ENCODE results near the gene LRRC3. TPM values are rescaled to one million over a fixed set of nuclear protein-coding genes. Genes with fewer than 3 reads are reported as not detected.

LRRC3 gene
- total and polyA plus RNA-seq, 2 of the 4 experiments (the other 2 are of a cell fraction) = under 0.01 to 0.38 TPM

- Histone ChIP-seq H2BK5ac (ENCODE audit: low read depth, low read length, poor library complexity, severe bottlenecking) (no peak overlapping the region), H3K4ac (ENCODE audit: low read depth, low read length) (no peak overlapping the region), H2AK5ac (ENCODE audit: low read depth, low read length) (no peak overlapping the region), H2BK120ac (ENCODE audit: low read depth, low read length) (no peak overlapping the region), H3K27me3 (ENCODE audit: control insufficient read depth, insufficient read depth, low read length) (no peaks in the 10 kb centered on the region), H3K56ac (ENCODE audit: extremely low read depth, insufficient read depth, low read length) (no peak overlapping the region), H4K20me1 (ENCODE audit: insufficient read depth, low read length) (no peaks in the 10 kb centered on the region), H3K23ac (ENCODE audit: low read depth, low read length) (no peak overlapping the region), H3K79me1 (ENCODE audit: low read depth in 1 of 2, low read length in 2 of 2) (no peaks in the 10 kb centered on the region), H2BK20ac (ENCODE audit: low read depth, low read length) (no peak overlapping the region), H2AK9ac (replicated peaks; ENCODE audit: low read depth, low read length, poor library complexity) (no peak overlapping the region), H3K4me1 (ENCODE audit: control insufficient read depth, insufficient read depth, low read length) (no peaks in the 10 kb centered on the region), H3K36me3 (ENCODE audit: control insufficient read depth, insufficient read depth, low read length) (no peaks in the 10 kb centered on the region), H2AFZ (replicated peaks; ENCODE audit: low read length, poor library complexity) (peak overlapping the region; percentile 32), H3K4me2 (ENCODE audit: low read depth, low read length) (no peak overlapping the region), H3K14ac (replicated peaks; ENCODE audit: low read depth, low read length) (no peak overlapping the region), H3K18ac (ENCODE audit: low read depth, low read length) (no peak overlapping the region), H4K8ac (ENCODE audit: low read depth in 2 of 2, low read length in 2 of 2) (no peak overlapping the region), H3K4me3 (ENCODE audit: insufficient read depth, low read depth, low read length) (no peak overlapping the region), H3K27ac (ENCODE audit: insufficient read depth, low read length) (no peak overlapping the region), H4K91ac (ENCODE audit: insufficient read depth, low read depth, low read length) (no peak overlapping the region), H2BK15ac (ENCODE audit: low read depth, low read length) (no peak overlapping the region), H3K9me3 (ENCODE audit: control insufficient read depth, insufficient read depth, low read length) (peaks cover 22% of the 10 kb centered on the region; the same call in 1 of the 2 replicates), H3K9me1 (ENCODE audit: insufficient read depth, low read length) (no peaks in the 10 kb centered on the region), H3K9ac (ENCODE audit: low read depth, low read length) (no peak overlapping the region), H4K5ac (ENCODE audit: low read depth, low read length) (no peak overlapping the region)
- DNase-seq = no peak
- WGBS, 2 experiments (ENCODE audit: extremely low coverage in 2 of 2, insufficient read length in 1 of 2) = 69% methylated on average over 5 of the region's 21 CpGs; no CpG with 5 or more reads in 1 of the 2 experiments
- no peak for ATAC-seq (ENCODE audit: low read depth)
- intact Hi-C loops (cut with micrococcal nuclease) (no loop called here), in situ Hi-C loops (cut with MboI; ENCODE audit: low sequenced_read_pairs) (no loop called here), dilution Hi-C loops (cut with HindIII; ENCODE audit: low sequenced_read_pairs, unreplicated experiment) (no loop called here)
- BruUV-seq (replicated peaks) = no TSS peak
- CTCF ChIA-PET = no interaction called here
- TF ChIP-seq SMC3 (IDR thresholded peaks at IDR 0.05; ENCODE audit: low read depth, low read length) (no peak), RFX5 (IDR thresholded peaks at IDR 0.05; ENCODE audit: low read depth, low read length) (no peak), MAFK (IDR thresholded peaks at IDR 0.05; ENCODE audit: low read depth, low read length) (no peak), BHLHE40 (IDR thresholded peaks at IDR 0.05; ENCODE audit: low read depth, low read length) (no peak), MAZ (IDR thresholded peaks at IDR 0.05; ENCODE audit: borderline replicate concordance, low read depth, low read length) (no peak), CTCF (conservative IDR thresholded peaks at IDR 0.05; ENCODE audit: low read depth, low read length) (no peak), POLR2A (IDR thresholded peaks at IDR 0.05; ENCODE audit: low read depth, low read length) (no peak), NFE2L2 (IDR thresholded peaks at IDR 0.05; ENCODE audit: low read depth, low read length) (no peak), CEBPB (IDR thresholded peaks at IDR 0.05; ENCODE audit: low read depth, low read length) (no peak), MXI1 (IDR thresholded peaks at IDR 0.05; ENCODE audit: borderline replicate concordance, low read depth, low read length) (no peak), FOS (IDR thresholded peaks at IDR 0.05; ENCODE audit: low read depth, low read length) (no peak), USF2 (IDR thresholded peaks at IDR 0.05; ENCODE audit: low read depth, low read length) (no peak)
- POLR2A ChIA-PET (ENCODE audit: unreplicated experiment) = no interaction called here
These were observed 28.6 kb upstream of the LRRC3 start for GRCh38 chr21:44426663-44427191.

Measured in IMR-90 (cell line).